Retinal pigment epithelial cell (primary cell): ENCODE measurements around the gene C7.
"Not testable (repeated sequence)": the region's sequence is repeated elsewhere in the genome, so short reads cannot be mapped to it uniquely, and the experiment has no call there.

ENCODE experiments used
- DNase-seq: peaks from one replicate; pipeline ENCODE4 v3.0.0-alpha.2; 2010; ENCODE audit warnings: low read depth
- H3K4me3 ChIP-seq: 2 replicates; pipeline ENCODE4 v1.5.1; 2011; ENCODE audit warnings: mild to moderate bottlenecking, low read length, control low read depth, moderate library complexity
- TF ChIP-seq, protein P1 (sequence below): conservative IDR thresholded peaks from 2 replicates; pipeline ENCODE4 v1.5.1; 2011; ENCODE audit warnings: low read depth, low read length, control low read depth, inconsistent platforms

C7 gene

DNA sequence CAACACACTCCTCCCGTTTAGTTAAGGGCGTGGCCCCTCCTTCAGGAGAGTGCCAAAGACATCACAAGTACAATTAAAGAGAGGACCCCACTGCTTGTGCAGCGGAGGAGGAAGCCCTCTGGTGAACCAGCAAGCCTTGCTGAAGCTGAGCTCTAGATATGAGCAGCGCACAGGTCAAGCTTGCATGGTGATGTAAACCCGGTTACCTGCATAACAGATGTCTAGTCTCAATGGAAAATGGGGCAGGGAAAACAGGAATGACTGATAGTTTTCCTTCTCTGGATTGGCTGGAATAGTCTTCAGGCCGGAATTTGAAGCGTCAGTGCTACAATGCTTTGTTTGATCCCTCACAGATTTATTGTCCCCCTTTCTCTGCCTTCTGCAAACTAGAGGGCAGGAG lies 95.6 kb downstream of the C7 start:
- TF ChIP-seq, protein P1, sequence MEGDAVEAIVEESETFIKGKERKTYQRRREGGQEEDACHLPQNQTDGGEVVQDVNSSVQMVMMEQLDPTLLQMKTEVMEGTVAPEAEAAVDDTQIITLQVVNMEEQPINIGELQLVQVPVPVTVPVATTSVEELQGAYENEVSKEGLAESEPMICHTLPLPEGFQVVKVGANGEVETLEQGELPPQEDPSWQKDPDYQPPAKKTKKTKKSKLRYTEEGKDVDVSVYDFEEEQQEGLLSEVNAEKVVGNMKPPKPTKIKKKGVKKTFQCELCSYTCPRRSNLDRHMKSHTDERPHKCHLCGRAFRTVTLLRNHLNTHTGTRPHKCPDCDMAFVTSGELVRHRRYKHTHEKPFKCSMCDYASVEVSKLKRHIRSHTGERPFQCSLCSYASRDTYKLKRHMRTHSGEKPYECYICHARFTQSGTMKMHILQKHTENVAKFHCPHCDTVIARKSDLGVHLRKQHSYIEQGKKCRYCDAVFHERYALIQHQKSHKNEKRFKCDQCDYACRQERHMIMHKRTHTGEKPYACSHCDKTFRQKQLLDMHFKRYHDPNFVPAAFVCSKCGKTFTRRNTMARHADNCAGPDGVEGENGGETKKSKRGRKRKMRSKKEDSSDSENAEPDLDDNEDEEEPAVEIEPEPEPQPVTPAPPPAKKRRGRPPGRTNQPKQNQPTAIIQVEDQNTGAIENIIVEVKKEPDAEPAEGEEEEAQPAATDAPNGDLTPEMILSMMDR = no peak
- no peak for DNase-seq
- H3K4me3 ChIP-seq = no peak overlapping the region

DNA sequence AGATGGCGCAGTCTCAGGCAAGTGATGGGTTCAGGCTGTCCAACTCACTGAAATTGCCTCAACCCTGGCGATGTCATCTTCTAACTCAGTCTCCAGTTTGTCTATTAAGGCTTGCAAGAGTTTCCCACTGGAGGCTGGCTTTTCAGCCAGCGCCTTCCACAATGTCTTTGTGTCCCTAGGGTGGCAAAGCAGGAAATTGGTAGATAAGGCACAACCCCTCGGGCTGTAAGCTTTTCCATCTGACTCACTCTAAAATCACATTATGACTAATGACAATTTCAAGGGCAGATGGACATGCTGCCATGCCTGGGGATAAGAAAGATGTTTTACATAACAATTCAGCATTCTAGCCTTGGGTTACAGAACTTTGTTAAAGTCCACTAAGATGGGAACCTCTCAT lies 99.9 kb downstream of the C7 start:
- TF ChIP-seq, protein P1 = no peak
- H3K4me3 ChIP-seq = no peak overlapping the region
- no peak for DNase-seq

DNA sequence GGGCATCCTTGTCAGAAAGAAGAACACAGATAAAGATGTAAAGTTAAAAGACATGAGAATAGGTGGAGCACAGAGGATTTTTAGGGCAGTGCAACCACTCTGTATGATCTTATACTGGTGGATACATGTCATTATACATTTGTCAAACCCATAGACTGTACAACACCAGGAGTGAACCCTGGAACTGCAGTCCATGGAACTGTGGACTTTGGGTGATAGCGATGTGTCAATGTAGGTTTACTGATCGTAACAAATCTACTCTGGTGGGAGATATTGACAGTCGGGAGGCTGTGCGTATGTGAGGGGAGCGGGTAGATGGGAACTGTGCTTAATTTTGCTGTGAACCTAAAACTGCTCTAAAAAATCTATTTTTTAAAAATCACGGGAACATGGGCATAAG lies 101.3 kb downstream of the C7 start:
- no peak for DNase-seq
- TF ChIP-seq, protein P1 = no peak
- H3K4me3 ChIP-seq = no peak overlapping the region

DNA sequence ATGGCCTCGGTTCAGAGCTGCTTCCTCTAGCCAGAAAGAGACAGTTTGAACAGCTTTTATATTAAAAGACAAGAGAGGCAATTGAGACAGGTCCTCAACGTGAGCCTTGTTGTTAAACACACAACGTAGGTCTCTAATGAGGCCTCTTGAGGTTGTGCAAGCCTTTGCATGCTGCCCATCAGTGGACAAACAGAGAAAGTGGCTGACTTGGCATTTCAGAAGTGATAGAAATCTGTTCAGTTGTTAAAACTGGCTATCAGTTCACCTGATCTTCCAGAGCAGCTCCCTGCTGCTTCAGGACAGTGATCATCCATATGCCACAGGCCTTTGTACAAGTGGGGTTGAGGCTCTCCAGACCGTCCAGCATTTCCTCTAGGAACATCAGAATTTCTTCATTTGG lies 103.0 kb downstream of the C7 start:
- TF ChIP-seq, protein P1 = no peak
- no peak for DNase-seq
- no peak overlapping the region for H3K4me3 ChIP-seq

DNA sequence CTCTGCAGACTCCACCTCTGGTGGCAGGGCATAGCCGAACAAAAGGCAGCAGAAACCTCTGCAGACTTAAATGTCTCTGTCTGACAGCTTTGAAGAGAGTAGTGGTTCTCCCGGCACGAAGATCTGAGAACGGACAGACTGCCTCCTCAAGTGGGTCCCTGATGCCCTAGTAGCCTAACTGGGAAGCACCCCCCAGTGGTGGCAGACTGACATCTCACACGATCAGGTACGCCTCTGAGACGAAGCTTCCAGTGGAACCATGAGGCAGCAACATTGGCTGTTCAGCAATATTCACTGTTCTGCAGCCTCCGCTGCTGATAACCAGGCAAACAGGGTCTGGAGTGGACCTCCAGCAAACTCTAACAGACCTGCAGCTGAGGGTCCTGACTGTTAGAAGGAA lies 113.3 kb downstream of the C7 start:
- H3K4me3 ChIP-seq, DNase-seq: not testable (repeated sequence)
